ENCODE results near the gene CCL27.

DNA sequence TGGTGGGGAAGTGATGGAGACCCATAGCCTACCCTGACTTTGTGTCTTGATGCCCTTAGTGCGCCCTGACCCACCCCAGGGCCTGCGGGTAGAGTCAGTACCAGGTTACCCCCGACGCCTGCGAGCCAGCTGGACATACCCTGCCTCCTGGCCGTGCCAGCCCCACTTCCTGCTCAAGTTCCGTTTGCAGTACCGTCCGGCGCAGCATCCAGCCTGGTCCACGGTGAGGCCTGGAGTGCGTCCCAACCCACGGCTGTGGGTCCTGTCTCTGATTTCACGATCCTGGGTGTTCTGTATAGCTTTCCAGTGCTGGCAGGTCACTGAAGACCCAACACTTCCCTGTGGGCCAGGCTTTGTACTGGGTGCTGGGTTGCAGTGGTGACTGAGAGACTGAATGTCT is 4.0 kb downstream of the CCL27 start:
- TF ChIP-seq ATF2 (IDR thresholded peaks at IDR 0.05; ENCODE audit: low read length) (no peak), USF2 (IDR thresholded peaks at IDR 0.05; ENCODE audit: borderline replicate concordance, low read depth, low read length) (no peak), CTCF (IDR thresholded peaks at IDR 0.05 in 2 of 3, conservative IDR thresholded peaks at IDR 0.05 in 1 of 3; ENCODE audit: control insufficient read depth in 2 of 3, extremely low read depth in 1 of 3, insufficient read depth in 1 of 3, low read depth in 3 of 3, low read length in 3 of 3) (no peak), POU2F2 (IDR thresholded peaks at IDR 0.05; ENCODE audit: borderline replicate concordance, low read depth, low read length) (no peak), POLR2A (IDR thresholded peaks at IDR 0.05; ENCODE audit: low read depth, low read length) (no peak), EP300 (IDR thresholded peaks at IDR 0.05; ENCODE audit: borderline replicate concordance in 1 of 2, control insufficient read depth in 1 of 2, low read depth in 2 of 2, low read length in 2 of 2) (no peak), E2F8 (IDR thresholded peaks at IDR 0.05; ENCODE audit: low read depth, partially characterized antibody) (no peak), ZNF24 (IDR thresholded peaks at IDR 0.05) (no peak), GATAD2B (conservative IDR thresholded peaks at IDR 0.05; ENCODE audit: low read depth) (no peak)
